ENCODE results near the gene CYLD. TPM values are rescaled to one million over a fixed set of nuclear protein-coding genes. Genes with fewer than 3 reads are reported as not detected.

CYLD gene
- total and polyA plus RNA-seq, 4 experiments from 2014 or later: 206 to 299 (median 274) TPM

GRCh38 chr16:50828164-50828702 is 86.3 kb downstream of the CYLD start:
- Mint-ChIP-seq H3K27ac (no peak overlapping the region), H3K4me1 (no peaks in the 10 kb centered on the region), H3K36me3 (no peaks in the 10 kb centered on the region), H3K27me3 (peaks cover 10 to 12% of the 10 kb centered on the region in 2 donors), H3K9me3 (peaks cover 0 to 5% (median under 1%) of the 10 kb centered on the region in 8 donors), H3K4me3 (no peak overlapping the region)
- H3K27me3 ChIP-seq (ENCODE audit: insufficient read depth, low read length): no peaks in the 10 kb centered on the region
- no peaks in the 10 kb centered on the region for H3K4me1 ChIP-seq (ENCODE audit: insufficient read depth, low read length)
- CTCF ChIA-PET (ENCODE audit: partially characterized antibody): no interaction called here
- H3K4me3 ChIP-seq (ENCODE audit: low read length in 2 of 2): no peak overlapping the region
- no peaks in the 10 kb centered on the region for H3K36me3 ChIP-seq (ENCODE audit: insufficient read depth, low read length)
- POLR2A ChIA-PET (ENCODE audit: partially characterized antibody): no interaction called here
- no peaks in the 10 kb centered on the region for H3K9me3 ChIP-seq (ENCODE audit: control insufficient read depth in 1 of 2, low read length in 2 of 2)
- no peak for DNase-seq
- intact Hi-C loops (cut with micrococcal nuclease): no loop called here
- H3K27ac ChIP-seq (ENCODE audit: low read depth, low read length): no peak overlapping the region

GRCh38 chr16:50830698-50831097 is 88.8 kb downstream of the CYLD start:
- Histone ChIP-seq H3K9me3 (ENCODE audit: control insufficient read depth in 1 of 2, low read length in 2 of 2) (no peaks in the 10 kb centered on the region), H3K4me1 (ENCODE audit: insufficient read depth, low read length) (no peaks in the 10 kb centered on the region), H3K36me3 (ENCODE audit: insufficient read depth, low read length) (no peaks in the 10 kb centered on the region), H3K4me3 (ENCODE audit: low read length in 2 of 2) (no peak overlapping the region), H3K27ac (ENCODE audit: low read depth, low read length) (no peak overlapping the region), H3K27me3 (ENCODE audit: insufficient read depth, low read length) (no peaks in the 10 kb centered on the region)
- Mint-ChIP-seq H3K27ac (no peak overlapping the region), H3K36me3 (no peaks in the 10 kb centered on the region), H3K9me3 (peaks cover 0 to 4% (median under 1%) of the 10 kb centered on the region in 8 donors), H3K27me3 (peaks cover 4 to 12% of the 10 kb centered on the region in 2 donors), H3K4me3 (no peak overlapping the region), H3K4me1 (no peaks in the 10 kb centered on the region)
- intact Hi-C loops (cut with micrococcal nuclease): no loop called here
- ChIA-PET CTCF (ENCODE audit: partially characterized antibody) (no interaction called here), POLR2A (ENCODE audit: partially characterized antibody) (no interaction called here)
- DNase-seq: no peak

- Histone ChIP-seq H3K4me3 (ENCODE audit: low read length in 2 of 2) (no peak overlapping the region), H3K9me3 (ENCODE audit: control insufficient read depth in 1 of 2, low read length in 2 of 2) (no peaks in the 10 kb centered on the region), H3K36me3 (ENCODE audit: insufficient read depth, low read length) (no peaks in the 10 kb centered on the region), H3K4me1 (ENCODE audit: insufficient read depth, low read length) (no peaks in the 10 kb centered on the region), H3K27ac (ENCODE audit: low read depth, low read length) (no peak overlapping the region), H3K27me3 (ENCODE audit: insufficient read depth, low read length) (no peaks in the 10 kb centered on the region)
- intact Hi-C loops (cut with micrococcal nuclease): no loop called here
- Mint-ChIP-seq H3K36me3 (no peaks in the 10 kb centered on the region), H3K4me1 (no peaks in the 10 kb centered on the region), H3K27ac (no peak overlapping the region), H3K9me3 (peaks cover 0 to 4% (median 0%) of the 10 kb centered on the region in 8 donors), H3K4me3 (no peak overlapping the region), H3K27me3 (peaks cover 6 to 12% of the 10 kb centered on the region in 2 donors)
- no peak for DNase-seq
- POLR2A ChIA-PET (ENCODE audit: partially characterized antibody): no interaction called here
- CTCF ChIA-PET (ENCODE audit: partially characterized antibody): interaction anchor here (1.0 kb wide), 1 partner anchor 25 kb away, joined by 3 read pairs; no protein-coding TSS in a partner anchor
Observed at GRCh38 chr16:50831751-50832150, 89.9 kb downstream of the CYLD start.

GRCh38 chr16:50833929-50834328 is 92.0 kb downstream of the CYLD start:
- no peak overlapping the region for H3K27ac ChIP-seq (ENCODE audit: low read depth, low read length)
- H3K36me3 ChIP-seq (ENCODE audit: insufficient read depth, low read length): no peaks in the 10 kb centered on the region
- H3K9me3 Mint-ChIP-seq: peaks cover 0 to 4% (median 0%) of the 10 kb centered on the region in 8 donors
- DNase-seq: no peak
- intact Hi-C loops (cut with micrococcal nuclease): no loop called here
- H3K27me3 ChIP-seq (ENCODE audit: insufficient read depth, low read length): no peaks in the 10 kb centered on the region
- peak overlapping the region in 1 of 7 donors; percentile 26 for H3K27ac Mint-ChIP-seq
- no peak overlapping the region for H3K4me3 ChIP-seq (ENCODE audit: low read length in 2 of 2)
- peaks cover 0 to 2% (median 0%) of the 10 kb centered on the region in 4 donors for H3K4me1 Mint-ChIP-seq
- ChIA-PET POLR2A (ENCODE audit: partially characterized antibody) (no interaction called here), CTCF (ENCODE audit: partially characterized antibody) (no interaction called here)
- no peaks in the 10 kb centered on the region for H3K4me1 ChIP-seq (ENCODE audit: insufficient read depth, low read length)
- H3K9me3 ChIP-seq (ENCODE audit: control insufficient read depth in 1 of 2, low read length in 2 of 2): no peaks in the 10 kb centered on the region
- H3K4me3 Mint-ChIP-seq: no peak overlapping the region
- peaks cover 4 to 12% of the 10 kb centered on the region in 2 donors for H3K27me3 Mint-ChIP-seq
- no peaks in the 10 kb centered on the region for H3K36me3 Mint-ChIP-seq

GRCh38 chr16:50834701-50835100 is 92.8 kb downstream of the CYLD start:
- POLR2A ChIA-PET (ENCODE audit: partially characterized antibody): no interaction called here
- H3K9me3 Mint-ChIP-seq: peaks cover 0 to 4% (median 0%) of the 10 kb centered on the region in 8 donors
- no peak overlapping the region for H3K4me3 Mint-ChIP-seq
- H3K36me3 ChIP-seq (ENCODE audit: insufficient read depth, low read length): no peaks in the 10 kb centered on the region
- H3K9me3 ChIP-seq (ENCODE audit: control insufficient read depth in 1 of 2, low read length in 2 of 2): no peaks in the 10 kb centered on the region
- H3K27me3 Mint-ChIP-seq: peaks cover 4 to 7% of the 10 kb centered on the region in 2 donors
- DNase-seq: no peak
- peaks cover 0 to 6% (median under 1%) of the 10 kb centered on the region in 4 donors for H3K4me1 Mint-ChIP-seq
- H3K27ac Mint-ChIP-seq: no peak overlapping the region
- no peaks in the 10 kb centered on the region for H3K4me1 ChIP-seq (ENCODE audit: insufficient read depth, low read length)
- no peaks in the 10 kb centered on the region for H3K27me3 ChIP-seq (ENCODE audit: insufficient read depth, low read length)
- no peak overlapping the region for H3K27ac ChIP-seq (ENCODE audit: low read depth, low read length)
- CTCF ChIA-PET (ENCODE audit: partially characterized antibody): no interaction called here
- no peaks in the 10 kb centered on the region for H3K36me3 Mint-ChIP-seq
- intact Hi-C loops (cut with micrococcal nuclease): no loop called here
- no peak overlapping the region for H3K4me3 ChIP-seq (ENCODE audit: low read length in 2 of 2)

GRCh38 chr16:50835358-50836060 is 93.6 kb downstream of the CYLD start:
- Histone ChIP-seq H3K27ac (ENCODE audit: low read depth, low read length) (no peak overlapping the region), H3K36me3 (ENCODE audit: insufficient read depth, low read length) (no peaks in the 10 kb centered on the region), H3K4me3 (ENCODE audit: low read length in 2 of 2) (no peak overlapping the region), H3K4me1 (ENCODE audit: insufficient read depth, low read length) (peaks cover under 1% of the 10 kb centered on the region), H3K27me3 (ENCODE audit: insufficient read depth, low read length) (no peaks in the 10 kb centered on the region), H3K9me3 (ENCODE audit: control insufficient read depth in 1 of 2, low read length in 2 of 2) (no peaks in the 10 kb centered on the region)
- peaks cover 2 to 11% (median 5%) of the 10 kb centered on the region in 4 donors for H3K4me1 Mint-ChIP-seq
- ChIA-PET POLR2A (ENCODE audit: partially characterized antibody) (no interaction called here), CTCF (ENCODE audit: partially characterized antibody) (interaction anchor here (1.2 kb wide), 1 partner anchor 29 kb away, joined by 5 read pairs; no protein-coding TSS in a partner anchor)
- peak overlapping the region in 1 of 7 donors; percentile 79 for H3K27ac Mint-ChIP-seq
- H3K4me3 Mint-ChIP-seq: no peak overlapping the region
- no peaks in the 10 kb centered on the region for H3K36me3 Mint-ChIP-seq
- intact Hi-C loops (cut with micrococcal nuclease): no loop called here
- peaks cover 0 to 4% (median 0%) of the 10 kb centered on the region in 8 donors for H3K9me3 Mint-ChIP-seq
- peaks cover 4 to 7% of the 10 kb centered on the region in 2 donors for H3K27me3 Mint-ChIP-seq
- DNase-seq: no peak

- Mint-ChIP-seq H3K36me3 (no peaks in the 10 kb centered on the region), H3K27me3 (peaks cover 4 to 7% of the 10 kb centered on the region in 2 donors)
Observed at GRCh38 chr16:50836121-50836621, 94.3 kb downstream of the CYLD start.

More at GRCh38 chr16:50836121-50836621, 94.3 kb downstream of the CYLD start:
- Histone ChIP-seq H3K9me3 (ENCODE audit: control insufficient read depth in 1 of 2, low read length in 2 of 2) (no peaks in the 10 kb centered on the region), H3K36me3 (ENCODE audit: insufficient read depth, low read length) (no peaks in the 10 kb centered on the region), H3K4me3 (ENCODE audit: low read length in 2 of 2) (no peak overlapping the region), H3K27me3 (ENCODE audit: insufficient read depth, low read length) (no peaks in the 10 kb centered on the region), H3K27ac (ENCODE audit: low read depth, low read length) (no peak overlapping the region), H3K4me1 (ENCODE audit: insufficient read depth, low read length) (peaks cover 6% of the 10 kb centered on the region)
- no peak overlapping the region for H3K4me3 Mint-ChIP-seq
- POLR2A ChIA-PET (ENCODE audit: partially characterized antibody): no interaction called here
- no peak for DNase-seq
- H3K27ac Mint-ChIP-seq: no peak overlapping the region
- peaks cover 5 to 17% (median 11%) of the 10 kb centered on the region in 4 donors for H3K4me1 Mint-ChIP-seq
- peaks cover 0 to 4% (median 0%) of the 10 kb centered on the region in 8 donors for H3K9me3 Mint-ChIP-seq
- CTCF ChIA-PET (ENCODE audit: partially characterized antibody): interaction anchor here (1.2 kb wide), 1 partner anchor 30 kb away, joined by 5 read pairs; no protein-coding TSS in a partner anchor
- intact Hi-C loops (cut with micrococcal nuclease): no loop called here
